GM19351 (cell line): ENCODE measurements around the gene UBAC1.

ENCODE experiments used
- ATAC-seq: cut with Tn5 transposase; IDR thresholded peaks from one replicate; pipeline ENCODE4 v1.9.1; 2021; ENCODE audit warnings: mild to moderate bottlenecking, moderate library complexity; ENCODE audit not compliant: unreplicated experiment

The UBAC1 gene

DNA sequence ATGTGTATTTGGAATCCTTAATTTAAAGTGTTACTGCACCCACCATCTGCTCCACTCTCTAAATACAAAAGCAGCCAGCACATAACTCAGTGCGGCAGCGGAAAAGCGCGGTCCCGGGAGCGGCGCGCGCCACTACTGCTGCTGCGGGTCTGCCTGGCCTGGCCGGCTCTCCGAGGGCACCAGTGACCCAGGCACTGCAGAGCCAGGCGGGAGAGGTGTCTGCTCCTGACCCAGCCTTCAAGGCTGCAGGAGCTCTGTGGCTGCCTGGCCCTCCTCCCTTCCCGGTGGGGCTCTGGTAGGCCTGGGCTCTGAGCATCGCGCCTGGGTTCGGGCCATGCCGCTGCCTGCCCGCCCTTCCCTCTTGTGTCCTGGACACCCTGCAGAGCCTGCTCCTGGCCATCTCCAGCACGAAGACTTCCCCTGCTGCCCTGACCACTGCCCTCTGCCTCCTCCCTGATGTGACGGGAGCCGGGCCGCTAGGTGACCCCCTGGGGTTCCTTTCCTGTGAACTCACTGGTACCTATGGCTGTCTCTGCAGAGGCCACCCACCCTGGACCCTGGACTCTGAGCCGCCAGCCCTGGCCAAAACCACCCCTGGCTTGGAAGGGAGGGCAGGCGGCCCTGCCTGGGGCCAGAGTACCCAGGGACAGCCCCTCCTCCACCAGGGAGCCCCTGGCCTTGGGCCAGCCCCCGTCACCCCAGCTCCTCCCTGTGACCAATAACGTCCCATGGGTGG is 32.8 kb upstream of the UBAC1 start:
- ATAC-seq = no peak

DNA sequence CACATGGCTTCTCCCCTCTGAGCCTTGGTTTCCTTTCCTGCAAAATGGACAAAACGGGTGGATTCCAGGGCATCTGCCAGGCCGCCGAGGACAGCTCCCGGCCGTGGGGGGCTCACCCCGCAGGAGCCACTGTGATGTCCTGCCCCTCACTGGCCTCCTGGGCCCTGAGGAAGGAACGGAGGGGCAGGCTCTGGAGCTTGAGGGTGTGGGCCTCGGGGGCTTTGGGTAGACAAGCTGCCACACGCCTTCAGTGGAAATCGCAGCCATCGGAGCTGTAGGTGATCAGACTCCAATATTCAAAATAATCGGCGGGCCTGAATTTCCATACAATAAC is 32.2 kb upstream of the UBAC1 start:
- ATAC-seq = no peak

DNA sequence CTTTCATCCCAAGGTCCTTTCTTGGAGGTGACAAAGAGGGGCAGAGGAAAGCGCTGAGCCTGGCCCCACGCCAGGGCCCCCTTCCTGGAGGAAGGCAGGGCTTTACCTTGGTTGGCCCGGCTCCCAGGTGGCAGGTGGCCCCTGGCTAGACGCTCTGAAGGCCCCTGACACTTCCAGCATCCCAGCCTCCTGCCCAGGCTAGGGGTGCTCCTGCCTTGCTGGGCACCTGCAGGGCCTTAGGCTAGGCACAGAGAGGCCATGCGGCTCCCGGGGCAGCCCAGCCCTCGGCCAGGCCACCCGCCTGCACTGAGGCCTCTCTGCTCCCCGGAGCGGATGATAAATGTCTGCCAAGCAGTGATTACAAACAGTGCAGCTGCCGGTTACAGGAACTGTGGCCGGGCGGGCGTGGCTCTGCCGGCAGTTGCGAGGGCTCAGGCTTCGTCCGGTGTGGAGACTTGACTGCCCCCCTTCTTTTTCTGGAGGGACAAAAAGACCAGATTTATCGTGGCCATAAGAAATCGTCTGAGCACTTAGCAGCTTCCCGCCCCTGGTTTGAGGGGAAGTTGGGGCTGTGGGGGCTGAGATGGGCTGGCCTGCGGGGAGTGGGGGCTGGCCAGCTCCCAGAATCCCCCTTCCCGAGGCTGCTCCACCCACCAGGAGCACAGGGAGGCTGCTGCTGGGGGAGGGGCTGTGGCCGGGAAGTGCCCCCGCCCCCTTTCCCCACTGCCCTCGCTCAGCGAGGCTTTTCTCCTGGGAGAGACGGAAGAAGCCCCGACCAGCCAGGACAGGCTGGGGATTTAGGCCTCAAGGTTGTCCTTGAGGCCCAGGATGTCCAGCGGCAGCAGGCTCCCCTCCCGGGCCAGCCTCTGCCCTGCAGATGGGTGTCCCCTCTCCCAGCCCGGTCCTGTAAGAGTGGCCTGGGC is 31.6 kb upstream of the UBAC1 start:
- no peak for ATAC-seq

DNA sequence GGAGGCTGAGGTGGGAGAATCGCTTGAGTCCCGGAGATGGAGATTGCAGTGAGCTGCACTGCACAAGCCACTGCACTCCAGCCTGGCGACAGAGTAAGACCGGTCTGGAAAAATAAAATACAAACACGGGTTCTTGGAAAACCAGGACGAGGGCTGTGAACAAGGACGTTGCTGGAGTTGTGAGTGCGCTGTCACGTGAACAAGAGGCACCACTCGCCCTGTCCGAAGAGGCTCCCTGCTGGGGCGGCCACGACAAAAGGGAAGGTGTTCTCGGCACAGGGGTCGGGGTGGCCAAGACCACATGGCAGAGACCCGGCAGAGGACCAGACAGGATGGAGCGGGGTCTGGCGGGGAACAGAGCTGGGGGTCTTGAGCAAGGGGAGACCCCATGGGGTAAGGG is 30.6 kb upstream of the UBAC1 start:
- no peak for ATAC-seq

DNA sequence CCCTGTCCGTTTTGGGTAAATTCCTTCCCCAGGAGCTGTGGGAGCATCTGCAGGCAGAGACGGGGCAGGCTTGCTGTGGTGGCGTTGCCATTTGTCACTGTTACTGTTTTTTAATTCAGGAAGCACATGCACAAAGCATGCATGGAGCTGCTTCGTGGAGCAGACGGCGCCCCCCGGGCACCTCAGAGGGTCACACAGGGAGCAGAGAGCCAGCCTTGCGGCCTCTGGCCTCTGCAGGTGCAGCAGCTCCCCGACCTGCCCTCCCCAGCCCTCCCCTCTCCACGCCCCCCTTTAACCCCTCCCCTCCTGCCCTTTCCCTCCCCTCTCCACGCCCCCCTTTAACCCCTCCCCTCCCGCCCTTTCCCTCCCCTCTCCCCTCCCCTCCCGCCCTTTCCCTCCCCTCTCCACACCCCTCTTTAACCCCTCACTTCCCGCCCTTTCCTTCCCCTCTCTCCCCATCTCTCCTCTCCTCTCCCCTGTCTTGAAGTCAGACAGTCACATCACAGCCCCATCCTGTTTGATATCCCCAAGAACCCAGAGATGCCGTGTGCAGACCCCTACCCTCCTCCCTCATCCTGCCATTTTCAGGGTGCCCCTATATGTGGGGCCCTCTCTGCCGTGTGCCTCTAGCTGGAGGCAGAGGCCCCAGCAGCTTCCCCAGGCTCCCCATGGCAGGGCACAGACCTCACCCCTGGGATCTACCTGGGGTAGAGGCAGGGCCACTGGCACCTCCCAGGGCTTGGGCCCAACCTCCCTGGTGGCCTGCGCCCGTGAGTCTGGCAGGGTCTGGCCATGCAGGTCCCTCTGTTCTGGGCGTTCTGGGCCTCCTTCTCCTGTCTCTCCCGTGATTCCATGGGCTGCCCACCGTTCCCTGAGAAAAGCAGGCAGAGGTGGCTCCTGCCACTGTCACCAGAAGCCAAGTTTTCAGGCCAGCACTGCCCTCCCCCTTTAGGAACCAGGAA is 29.6 kb upstream of the UBAC1 start:
- ATAC-seq = no peak

DNA sequence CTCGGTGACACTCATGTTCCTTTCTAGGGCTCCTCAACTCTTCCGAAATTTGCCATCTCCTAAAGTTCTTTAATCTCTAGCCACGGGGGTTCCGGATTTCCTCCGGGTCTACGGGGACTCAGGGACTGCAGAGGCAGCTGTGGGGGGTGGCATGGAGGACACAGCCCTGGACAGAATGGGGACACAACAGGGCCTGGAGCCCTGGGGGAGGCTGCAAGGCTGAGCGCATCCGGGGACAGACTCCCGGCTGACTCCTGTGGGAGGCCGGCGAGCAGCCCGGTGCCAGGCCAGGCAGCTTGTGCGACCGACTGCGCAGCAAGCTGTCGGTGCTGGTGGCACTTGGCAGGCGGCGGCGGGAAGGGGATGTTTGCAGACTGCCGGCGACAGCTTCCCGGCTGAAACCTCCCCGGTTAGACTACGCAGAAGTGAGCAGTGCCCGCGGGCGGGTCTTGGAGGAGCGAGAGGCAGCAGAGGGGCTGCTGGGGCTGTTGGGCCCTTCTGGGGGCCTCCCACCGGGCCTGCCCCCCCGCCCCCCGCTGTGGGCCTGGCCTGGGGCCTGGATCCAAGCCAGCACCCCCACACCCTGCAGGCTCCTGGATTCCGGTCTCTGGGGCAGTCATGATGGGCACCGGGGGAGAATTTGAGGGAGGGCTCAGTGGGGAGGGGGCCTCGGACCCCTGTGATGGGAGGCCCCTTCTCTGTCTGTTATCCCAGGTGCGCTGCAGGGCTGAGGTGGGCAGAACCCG is 28.7 kb upstream of the UBAC1 start:
- ATAC-seq = no peak

DNA sequence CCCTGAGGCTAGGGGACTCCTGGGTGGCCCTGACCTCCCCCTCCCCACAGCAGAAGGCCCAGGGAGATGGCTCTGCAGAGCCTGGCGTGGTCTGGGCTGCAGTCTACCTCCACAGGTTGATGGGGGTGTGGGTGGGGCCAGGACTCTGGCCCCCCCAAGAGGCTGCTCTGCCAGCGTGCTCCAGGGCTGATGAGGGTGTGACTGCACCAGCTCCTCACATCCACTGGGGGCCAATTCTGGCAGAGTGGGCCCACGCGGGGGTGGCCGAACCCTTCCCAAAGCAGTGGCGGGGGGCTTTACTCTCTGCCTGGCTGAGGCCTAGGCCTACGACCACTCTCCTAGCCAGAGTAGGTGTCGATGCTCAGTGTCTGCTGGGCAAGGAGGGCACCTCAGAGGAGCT is 28.0 kb upstream of the UBAC1 start:
- no peak for ATAC-seq

DNA sequence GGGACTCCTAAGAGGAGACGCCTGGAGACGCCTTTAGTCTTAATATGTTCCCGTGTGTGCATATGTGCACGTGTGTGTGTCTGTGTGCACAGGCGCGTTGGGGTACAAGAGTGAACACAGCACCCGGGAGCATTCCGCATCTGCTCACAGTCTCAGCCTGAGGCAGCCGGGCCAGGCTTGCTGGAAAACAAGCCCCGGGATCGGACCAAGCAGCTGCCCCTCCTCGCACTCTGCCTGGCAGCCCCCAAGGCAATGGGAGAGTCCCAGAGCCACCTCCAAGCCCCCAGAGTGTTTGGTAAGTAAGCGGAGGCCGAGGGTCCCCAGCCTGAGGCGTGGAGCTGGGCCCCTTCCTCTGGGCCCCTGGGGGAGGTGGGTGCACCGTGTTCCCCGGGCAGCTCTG is 27.3 kb upstream of the UBAC1 start:
- no peak for ATAC-seq

DNA sequence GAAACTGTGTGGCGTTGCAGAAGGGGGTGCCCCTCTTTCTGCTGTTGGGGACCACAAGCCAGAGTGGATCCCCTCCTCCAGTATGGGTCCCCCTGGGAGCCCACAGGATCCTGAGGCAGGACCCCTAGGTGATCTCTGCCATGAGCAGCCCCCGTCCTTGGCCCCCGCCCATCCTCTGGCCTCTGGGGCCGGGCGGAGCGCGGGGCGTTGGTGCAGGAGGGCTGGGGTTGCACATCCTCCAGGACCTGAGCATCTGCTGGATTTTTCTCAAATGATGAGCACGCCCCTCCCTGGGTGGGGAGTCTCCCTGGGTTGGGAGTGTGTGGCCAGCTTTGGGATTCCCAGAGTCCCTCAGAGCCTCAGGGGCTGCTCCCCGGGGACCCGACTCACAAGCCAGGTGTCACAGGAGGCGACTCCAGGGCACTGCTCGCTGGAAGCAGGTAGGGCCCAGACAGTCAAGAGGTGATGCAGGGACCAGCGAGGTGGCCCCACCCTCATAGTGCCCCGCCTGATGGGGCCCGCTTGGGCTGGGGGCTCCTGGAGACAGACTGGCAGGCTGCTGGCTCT is 26.7 kb upstream of the UBAC1 start:
- ATAC-seq = no peak

DNA sequence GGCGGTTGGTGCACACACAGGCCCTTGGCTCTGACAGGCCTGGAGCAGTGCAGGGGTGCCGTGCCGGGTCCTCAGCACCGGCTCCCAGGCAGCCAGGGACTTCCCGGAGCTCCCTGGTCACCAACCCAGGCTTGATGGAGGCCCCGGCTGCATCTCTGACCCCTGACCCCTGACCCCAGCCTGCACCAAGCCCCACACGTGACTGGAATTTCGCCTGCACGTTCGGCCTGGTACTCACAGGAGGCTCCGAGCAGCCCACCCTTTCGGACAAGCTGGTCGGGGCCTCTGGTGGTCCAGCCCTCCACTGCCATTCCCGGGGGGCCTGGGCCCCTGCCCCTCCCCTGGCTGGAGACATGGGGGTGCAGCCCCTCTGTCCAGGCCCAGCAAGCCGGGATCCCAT is 25.4 kb upstream of the UBAC1 start:
- ATAC-seq = no peak

DNA sequence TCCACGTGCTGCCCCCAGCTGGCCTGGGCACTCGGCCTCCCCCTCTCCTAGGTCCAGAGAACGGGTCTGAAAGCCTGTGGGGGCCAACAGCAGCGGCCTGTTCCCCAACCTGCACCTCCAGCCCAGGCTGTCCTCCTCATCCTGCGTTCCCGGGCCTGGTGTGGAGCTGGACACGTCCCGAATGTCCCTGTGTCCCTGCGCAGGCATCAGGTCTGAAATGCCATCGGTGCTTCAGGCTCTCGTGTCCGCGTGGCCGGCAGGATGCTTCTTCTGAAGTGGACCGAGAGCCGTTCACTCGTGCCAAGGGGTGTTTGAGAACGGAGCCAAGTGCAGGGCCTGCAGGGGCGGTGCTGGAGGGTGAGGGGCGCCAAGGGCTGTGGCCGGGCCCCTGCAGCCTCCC is 24.7 kb upstream of the UBAC1 start:
- ATAC-seq = no peak

DNA sequence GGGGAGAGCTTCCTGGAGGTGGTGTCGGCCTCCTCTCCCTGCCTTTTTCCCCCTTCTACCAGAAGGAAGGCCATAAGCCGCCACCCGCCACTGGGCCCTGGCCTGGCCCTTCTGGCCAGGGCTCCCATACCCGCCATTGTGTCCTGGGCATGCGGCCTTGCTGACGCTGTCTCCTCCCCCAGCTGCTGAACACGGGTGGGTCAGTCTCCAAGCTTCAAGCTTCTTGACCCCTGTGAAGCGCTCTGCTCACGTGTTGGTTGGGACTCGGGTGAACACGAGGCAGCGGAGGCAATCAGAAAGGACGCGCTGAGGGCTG is 24.2 kb upstream of the UBAC1 start:
- ATAC-seq = no peak

DNA sequence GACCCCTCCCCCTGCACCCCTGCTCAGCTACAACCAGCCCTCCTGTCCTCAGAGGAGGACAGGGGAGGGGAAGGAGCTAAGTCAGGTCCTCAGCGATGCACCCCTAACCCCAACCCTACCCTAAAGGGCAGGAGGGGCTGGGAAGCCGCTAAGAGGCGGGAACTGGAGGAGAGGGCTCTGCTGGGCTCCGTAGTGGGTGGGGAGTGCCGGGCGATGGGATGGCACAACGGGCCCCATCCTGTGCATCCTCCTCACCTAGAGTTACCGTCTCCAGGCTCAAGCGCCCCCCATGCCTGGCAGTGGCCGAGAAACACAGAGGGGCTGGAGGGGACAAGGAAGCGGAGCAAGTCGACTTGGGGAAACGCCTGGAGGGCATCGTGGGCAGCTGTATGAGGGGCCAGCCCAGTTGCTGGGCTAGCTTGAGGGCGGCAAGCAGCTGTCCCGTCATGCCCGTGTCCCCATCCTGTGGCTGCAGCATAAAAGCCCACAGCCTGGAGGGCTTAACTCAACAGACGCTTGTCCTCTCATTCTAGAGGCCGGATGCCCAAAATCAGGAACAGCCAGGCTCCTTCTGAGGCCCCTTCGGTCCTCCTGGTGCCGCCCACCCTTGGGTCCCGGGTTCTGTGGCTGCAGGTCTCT is 23.0 kb upstream of the UBAC1 start:
- no peak for ATAC-seq

DNA sequence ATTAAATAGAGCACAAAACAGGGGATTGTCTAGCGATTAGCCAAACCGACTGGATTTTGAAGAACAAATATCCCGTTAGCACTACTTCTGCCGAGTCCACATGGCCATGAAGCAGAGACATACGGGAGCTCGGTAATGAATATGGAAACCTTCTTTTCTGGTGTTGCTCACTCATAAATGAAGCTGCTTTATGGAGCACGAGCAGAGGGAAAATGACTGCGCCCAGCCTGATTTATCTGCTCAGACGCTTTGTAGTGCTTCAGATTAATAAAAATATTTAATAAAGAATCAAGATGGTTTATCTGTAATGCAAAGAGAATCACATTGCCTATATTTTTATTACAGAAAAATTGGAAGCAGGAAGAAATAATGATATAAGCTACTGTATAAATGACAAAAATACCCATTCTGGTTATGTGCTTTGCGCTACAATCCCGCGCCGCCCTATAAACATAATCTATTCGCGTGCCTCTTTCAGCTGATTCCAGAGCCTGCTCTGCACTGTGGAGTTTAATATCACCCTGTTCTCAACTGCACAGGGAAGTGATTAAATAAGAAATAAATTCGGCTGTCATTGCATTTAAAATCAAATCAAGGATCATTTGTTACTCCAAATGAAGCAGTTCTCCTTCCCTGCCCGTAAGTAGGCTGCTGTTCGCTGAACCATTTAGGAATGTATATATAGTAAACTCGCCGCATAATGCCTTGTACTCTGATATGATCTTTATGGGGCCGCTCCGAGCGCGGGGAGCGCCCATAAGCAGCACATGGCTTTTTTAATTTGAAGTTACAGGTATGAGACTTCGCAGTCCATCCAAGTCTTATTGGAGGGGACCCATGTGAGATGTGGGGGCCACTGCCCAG is 22.3 kb upstream of the UBAC1 start:
- ATAC-seq = no peak

DNA sequence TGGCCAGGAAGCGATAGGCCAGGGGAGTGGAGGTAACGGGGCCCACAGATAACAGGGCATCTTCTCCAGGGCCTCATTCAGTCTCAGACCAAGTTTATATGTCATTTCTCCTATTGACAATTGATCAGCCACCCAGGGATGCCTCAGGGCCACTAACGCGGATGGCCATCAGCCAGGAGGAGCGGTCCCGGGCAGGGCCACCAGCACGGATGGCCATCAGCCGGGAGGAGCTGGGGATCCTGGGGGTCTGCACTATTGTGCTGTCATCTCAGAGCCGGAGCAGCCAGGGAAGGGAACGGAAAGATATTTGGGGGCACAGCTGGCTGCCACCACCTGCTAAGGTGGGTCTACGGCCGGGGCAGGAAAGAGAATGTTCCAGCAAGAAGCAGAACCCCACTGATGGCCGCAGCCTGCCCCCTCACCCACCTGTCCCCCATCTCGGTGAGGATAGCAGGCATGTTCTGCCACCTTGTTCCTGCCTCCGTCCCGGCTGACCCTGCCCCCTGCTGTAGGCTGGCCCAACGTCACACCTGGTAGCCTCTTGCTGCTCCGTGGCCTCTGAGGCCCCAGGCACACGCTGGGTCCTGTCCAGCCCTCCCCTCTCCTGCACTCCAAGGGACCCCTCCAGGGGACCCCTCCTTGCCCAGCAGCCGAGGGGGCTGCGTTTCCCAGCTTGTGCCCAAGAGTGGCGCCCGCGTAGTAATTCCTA is 21.5 kb upstream of the UBAC1 start:
- no peak for ATAC-seq

DNA sequence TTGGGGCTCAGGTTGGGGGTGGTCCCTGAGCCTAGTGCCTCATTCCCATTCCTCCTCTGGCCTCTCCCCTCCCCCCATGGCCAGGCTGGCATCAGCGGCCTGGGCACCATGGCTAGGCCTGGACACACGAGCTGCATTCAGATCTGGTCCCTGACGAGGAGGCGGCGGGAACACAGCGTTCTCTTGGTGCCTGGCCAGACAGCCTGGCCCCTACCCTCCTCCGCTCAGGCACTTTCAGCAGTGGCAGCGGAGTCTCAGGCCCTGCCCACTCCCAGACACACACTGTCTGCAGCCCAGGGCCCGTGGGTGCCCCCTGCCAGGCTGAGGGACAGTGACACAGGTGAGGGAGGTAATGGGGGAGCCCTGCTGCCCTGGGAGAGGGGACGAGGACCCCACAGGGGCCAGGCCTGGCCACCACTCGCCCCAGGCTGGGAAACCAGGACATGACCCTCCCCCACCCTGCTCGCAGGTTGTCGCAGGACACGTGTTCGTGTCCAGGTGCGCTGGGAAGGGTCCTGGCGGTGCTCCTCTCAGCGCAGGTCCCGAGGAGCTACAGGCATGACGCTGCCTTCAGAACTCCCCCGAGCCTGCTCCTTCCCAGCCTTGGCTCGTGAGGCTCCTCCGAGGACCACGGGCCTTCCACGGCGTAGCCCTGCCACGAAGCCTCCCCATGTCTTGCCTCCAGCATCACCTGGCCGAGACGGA is 19.9 kb upstream of the UBAC1 start:
- no peak for ATAC-seq

DNA sequence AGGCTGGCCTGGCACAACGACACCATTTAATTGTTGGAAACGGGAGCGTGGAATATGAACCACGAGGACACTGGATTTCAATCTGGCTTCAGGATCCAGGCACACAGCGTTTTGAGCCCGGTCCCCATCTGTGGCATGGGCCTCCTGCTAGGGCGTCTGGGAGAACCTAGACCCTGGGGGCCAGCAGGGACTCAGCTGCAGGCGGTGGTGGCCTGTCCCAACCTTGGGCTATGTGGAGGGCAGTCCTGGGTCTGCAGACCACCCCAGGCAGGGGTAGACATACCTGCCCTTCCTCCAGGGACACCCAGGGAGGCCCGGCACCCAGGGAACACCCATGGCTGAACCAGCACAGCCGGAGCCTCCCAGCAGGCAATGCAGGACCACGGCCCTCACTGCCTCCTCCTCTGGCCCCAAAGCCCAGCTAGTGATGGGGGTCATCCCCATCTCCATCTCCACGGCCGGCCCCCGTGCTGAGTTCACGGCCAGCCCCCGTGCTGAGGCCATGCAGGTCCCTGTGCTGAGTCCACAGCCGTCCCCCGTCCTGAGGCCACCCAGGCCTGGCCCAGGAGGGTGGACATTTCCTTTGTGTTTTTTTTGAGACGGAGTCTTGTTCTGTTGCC is 18.5 kb upstream of the UBAC1 start:
- ATAC-seq = no peak
